A549 treated with RU486 at 1 μM for 4 hours (cell line): Measurements from ENCODE around the gene CHD9. TPM values are rescaled to one million over a fixed set of nuclear protein-coding genes. Genes with fewer than 3 reads are reported as not detected.

Experiments
- total RNA-seq: library from RNA; stranded (reverse); fragments of 200-300 nt; extraction: Qiagen RNA extraction; gene quantifications from 5 replicates; pipeline ENCODE4 v1.2.3, GENCODE V29; 2022; ENCODE audit warnings: low read depth

CHD9 gene, protein sequence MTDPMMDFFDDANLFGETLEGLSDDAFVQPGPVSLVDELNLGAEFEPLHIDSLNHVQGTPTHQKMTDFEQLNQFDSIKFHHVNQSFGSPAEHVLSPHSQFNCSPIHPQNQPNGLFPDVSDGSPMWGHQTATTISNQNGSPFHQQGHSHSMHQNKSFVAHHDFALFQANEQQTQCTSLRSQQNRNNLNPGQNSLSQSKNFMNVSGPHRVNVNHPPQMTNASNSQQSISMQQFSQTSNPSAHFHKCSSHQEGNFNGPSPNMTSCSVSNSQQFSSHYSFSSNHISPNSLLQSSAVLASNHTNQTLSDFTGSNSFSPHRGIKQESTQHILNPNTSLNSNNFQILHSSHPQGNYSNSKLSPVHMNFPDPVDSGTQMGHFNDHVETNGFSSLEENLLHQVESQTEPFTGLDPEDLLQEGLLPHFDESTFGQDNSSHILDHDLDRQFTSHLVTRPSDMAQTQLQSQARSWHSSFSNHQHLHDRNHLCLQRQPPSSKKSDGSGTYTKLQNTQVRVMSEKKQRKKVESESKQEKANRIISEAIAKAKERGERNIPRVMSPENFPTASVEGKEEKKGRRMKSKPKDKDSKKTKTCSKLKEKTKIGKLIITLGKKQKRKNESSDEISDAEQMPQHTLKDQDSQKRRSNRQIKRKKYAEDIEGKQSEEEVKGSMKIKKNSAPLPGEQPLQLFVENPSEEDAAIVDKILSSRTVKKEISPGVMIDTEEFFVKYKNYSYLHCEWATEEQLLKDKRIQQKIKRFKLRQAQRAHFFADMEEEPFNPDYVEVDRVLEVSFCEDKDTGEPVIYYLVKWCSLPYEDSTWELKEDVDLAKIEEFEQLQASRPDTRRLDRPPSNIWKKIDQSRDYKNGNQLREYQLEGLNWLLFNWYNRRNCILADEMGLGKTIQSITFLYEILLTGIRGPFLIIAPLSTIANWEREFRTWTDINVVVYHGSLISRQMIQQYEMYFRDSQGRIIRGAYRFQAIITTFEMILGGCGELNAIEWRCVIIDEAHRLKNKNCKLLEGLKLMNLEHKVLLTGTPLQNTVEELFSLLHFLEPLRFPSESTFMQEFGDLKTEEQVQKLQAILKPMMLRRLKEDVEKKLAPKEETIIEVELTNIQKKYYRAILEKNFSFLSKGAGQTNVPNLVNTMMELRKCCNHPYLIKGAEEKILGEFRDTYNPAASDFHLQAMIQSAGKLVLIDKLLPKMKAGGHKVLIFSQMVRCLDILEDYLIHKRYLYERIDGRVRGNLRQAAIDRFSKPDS (N-terminal part only)
- 11.3 to 23.8 TPM (median 18.7 TPM) in 5 replicates for total RNA-seq

DNA sequence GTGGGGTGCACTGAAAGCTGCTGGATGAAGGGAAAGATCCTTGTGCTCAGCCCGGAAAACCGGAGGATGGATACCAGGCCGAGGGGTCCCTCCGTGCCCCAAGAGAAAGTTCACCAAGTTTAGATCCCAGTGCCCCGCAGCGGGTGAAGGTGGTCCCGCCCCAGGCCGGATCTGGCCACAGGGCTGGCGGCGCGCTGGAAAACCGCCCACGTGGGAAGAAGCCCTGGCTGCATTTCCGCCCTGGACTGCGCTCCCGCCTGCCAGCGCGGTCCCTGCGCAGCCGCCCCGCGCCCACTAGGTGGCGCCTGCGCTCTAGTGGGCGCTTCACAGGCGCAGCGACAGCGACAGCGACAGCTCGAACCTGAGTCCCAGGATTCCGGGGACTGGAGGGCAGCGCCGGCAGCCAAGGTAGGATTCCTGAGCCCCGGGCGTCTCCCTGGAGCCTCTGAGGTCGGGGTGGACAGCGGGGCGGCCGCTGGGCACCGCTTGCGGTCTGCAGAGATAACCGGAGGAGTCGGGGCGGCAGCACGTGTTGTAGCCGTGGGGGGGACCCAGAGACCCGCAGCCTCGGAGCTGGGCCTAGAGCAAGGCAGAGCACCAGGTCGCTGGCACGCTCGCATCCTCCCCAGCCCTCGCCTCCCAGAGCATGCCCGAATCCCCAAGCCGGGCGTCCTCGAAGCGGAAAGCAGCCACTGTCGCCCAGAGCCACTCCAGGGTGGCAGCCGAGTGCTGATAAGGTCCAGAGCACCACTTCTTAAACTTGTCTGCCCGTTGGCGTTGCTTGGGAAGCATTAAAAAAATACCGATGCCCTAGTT, at the start of gene CHD9:
Gene CHD9, plus strand, starts transcription at position 322 of the 816 bp plus-strand sequence. CDS start 101,099 bp downstream, outside the sequence.

DNA sequence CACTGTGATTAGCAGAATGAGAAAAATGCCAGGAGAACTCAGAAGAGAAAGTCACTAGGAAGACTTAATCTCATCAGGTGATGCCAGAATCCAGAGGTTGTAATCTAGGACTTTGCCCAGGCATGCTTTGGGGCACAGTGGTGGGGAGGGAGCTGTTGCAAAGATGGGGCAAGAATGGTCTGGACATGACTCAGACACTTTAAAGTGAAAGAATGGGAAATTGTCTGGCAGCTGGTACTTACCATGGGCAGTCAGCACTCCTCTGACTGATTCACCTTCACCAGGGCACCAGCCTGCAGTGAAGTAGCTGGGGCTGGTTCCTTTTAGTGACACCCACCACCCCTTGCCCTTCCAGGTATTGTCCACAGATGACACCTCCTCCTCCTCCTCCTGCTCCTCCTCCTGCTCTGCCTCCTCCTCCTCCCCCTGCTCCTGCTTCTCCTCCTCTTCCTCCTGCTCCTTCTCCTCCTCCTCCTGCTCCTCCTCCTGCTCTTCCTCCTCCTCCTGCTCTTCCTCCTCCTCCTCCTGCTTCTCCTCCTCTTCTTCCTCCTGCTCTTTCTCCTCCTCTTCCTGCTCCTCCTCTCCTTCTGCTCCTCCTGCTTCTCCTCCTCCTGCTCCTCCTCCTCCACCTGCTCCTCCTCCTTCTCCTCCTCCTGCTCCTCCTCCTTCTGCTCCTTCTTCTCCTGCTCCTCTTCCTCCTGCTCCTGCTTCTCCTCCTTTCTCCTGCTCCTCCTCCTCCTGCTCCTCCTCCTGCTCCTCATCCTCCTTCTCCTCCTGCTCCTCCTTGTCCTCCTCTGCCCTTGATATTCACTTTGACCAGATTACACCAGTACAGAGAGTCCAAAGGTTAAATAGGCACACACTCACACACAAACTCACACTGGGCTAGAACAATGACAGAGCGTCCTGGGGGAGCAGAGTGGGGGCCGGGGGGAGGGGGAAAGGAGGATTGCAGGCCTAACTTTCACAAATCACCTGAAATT, 2.0 kb upstream of the CHD9 start, which contains the start of gene CHD9NB:
Gene CHD9NB, minus strand, starts transcription at position 379 of the 983 bp plus-strand sequence. CDS start 8,739 bp downstream, outside the sequence.

Other genes with a start within 250 kb of the CHD9 start
- 0.58 to 1.9 TPM (median 1.2 TPM) in 5 replicates for gene CHD9NB, start 2.1 kb upstream of the CHD9 start, total RNA-seq